Measurements from ENCODE around the gene MICAL3. TPM values are rescaled to one million over a fixed set of nuclear protein-coding genes. Genes with fewer than 3 reads are reported as not detected.

MICAL3 gene
- total RNA-seq, 1 donor from 2014 or later: 33.6 TPM

DNA sequence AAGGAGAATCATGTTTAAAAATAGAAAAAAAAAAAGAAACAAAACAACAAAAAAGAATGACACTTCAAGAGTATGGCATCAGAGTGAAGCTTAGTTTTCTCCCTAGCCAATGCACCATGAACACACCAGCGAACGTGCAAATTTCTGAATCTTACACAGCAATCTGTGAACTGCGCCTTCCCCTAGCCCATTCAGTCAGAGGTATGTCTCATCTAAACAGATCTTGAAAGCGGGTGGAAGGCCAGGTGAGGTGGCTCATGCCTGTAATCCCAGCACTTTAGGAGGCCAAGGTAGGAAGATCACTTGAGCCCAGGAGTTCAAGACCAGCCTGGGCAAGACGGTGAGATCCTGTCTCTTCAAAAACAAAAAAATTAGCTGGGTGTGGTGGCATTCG, 113.1 kb downstream of the MICAL3 start:
- no peaks in the 10 kb centered on the region for H3K27me3 ChIP-seq
- Mint-ChIP-seq H3K9me3 (no peaks in the 10 kb centered on the region), H3K4me1 (peaks cover 44% of the 10 kb centered on the region), H3K36me3 (peaks cover 4% of the 10 kb centered on the region), H3K4me3 (no peak overlapping the region), H3K27ac (peak overlapping the region; percentile 26), H3K27me3 (ENCODE audit: insufficient read depth, low read depth) (peaks cover 3% of the 10 kb centered on the region)
- no peak overlapping the region for H3K9ac ChIP-seq
- H3F3A ChIP-seq (ENCODE audit: low read depth): peaks cover 20% of the 10 kb centered on the region
- peaks cover 43% of the 10 kb centered on the region for H3K79me2 ChIP-seq (ENCODE audit: low read depth)
- peaks cover 76% of the 10 kb centered on the region for H4K20me1 ChIP-seq (ENCODE audit: low read depth)
- no peak overlapping the region for H3K4me3 ChIP-seq
- no peaks in the 10 kb centered on the region for H3K36me3 ChIP-seq
- no peak overlapping the region for H2AFZ ChIP-seq (replicated peaks)
- TF ChIP-seq, protein P1, sequence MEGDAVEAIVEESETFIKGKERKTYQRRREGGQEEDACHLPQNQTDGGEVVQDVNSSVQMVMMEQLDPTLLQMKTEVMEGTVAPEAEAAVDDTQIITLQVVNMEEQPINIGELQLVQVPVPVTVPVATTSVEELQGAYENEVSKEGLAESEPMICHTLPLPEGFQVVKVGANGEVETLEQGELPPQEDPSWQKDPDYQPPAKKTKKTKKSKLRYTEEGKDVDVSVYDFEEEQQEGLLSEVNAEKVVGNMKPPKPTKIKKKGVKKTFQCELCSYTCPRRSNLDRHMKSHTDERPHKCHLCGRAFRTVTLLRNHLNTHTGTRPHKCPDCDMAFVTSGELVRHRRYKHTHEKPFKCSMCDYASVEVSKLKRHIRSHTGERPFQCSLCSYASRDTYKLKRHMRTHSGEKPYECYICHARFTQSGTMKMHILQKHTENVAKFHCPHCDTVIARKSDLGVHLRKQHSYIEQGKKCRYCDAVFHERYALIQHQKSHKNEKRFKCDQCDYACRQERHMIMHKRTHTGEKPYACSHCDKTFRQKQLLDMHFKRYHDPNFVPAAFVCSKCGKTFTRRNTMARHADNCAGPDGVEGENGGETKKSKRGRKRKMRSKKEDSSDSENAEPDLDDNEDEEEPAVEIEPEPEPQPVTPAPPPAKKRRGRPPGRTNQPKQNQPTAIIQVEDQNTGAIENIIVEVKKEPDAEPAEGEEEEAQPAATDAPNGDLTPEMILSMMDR (IDR thresholded peaks at IDR 0.05): no peak
- TF ChIP-seq EZH2phosphoT487 (IDR thresholded peaks at IDR 0.05) (no peak), EZH2 (IDR thresholded peaks at IDR 0.05) (no peak)
- H3K4me2 ChIP-seq: peak overlapping the region; percentile 43
- no peaks in the 10 kb centered on the region for H3K9me3 ChIP-seq (ENCODE audit: low read depth)
- no peak overlapping the region for H3K27ac ChIP-seq
- peaks cover 26% of the 10 kb centered on the region for H3K4me1 ChIP-seq
- DNase-seq (ENCODE audit: low spot score): no peak

DNA sequence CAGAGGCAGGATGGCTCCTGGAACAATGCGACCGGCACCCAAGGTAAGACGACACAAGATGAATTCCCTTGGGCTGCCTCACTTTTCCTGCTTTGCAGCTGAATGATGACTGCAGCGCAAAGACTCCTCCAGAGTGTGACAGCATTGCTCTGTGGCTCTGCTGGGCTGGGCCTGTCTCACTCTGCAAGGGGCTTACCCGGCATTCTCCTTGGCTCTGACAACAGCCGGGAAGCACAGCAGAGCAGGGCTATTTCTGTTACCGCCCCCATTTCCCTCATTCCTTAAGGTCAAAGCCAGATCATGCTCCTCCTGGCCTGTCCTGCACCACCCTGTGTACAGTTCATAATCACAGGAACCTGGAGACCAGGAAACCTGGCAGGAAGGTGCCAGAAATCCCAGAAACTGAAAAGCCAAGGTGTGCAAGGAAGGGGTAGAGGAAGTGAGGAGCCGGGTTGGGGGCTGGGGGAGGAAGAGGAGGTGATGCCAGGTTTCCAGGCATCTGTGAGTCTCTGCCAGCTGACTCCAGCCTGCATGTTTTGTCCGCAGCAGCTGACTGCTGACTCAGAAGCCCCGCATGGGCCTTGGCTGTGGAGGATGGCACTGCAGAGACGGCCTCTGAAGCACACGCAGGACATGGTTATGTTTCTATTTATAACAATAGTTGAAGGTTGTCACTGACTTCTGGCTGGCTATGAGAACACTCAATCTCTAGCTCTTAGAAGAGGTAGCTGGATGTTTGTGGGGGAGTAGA, 113.6 kb downstream of the MICAL3 start:
- Histone ChIP-seq H2AFZ (replicated peaks) (no peak overlapping the region), H3K4me1 (peaks cover 26% of the 10 kb centered on the region), H3K9ac (no peak overlapping the region), H3K4me3 (no peak overlapping the region), H3K36me3 (no peaks in the 10 kb centered on the region), H3K9me3 (ENCODE audit: low read depth) (no peaks in the 10 kb centered on the region), H3K4me2 (peak overlapping the region; percentile 43), H3K27me3 (no peaks in the 10 kb centered on the region), H3K79me2 (ENCODE audit: low read depth) (peaks cover 43% of the 10 kb centered on the region), H3K27ac (no peak overlapping the region), H4K20me1 (ENCODE audit: low read depth) (peaks cover 72% of the 10 kb centered on the region), H3F3A (ENCODE audit: low read depth) (peaks cover 20% of the 10 kb centered on the region)
- Mint-ChIP-seq H3K4me1 (peaks cover 44% of the 10 kb centered on the region), H3K27me3 (ENCODE audit: insufficient read depth, low read depth) (peaks cover 3% of the 10 kb centered on the region), H3K36me3 (peaks cover 8% of the 10 kb centered on the region), H3K4me3 (no peak overlapping the region), H3K27ac (peak overlapping the region; percentile 26), H3K9me3 (no peaks in the 10 kb centered on the region)
- peak; percentile 71 for DNase-seq (ENCODE audit: low spot score)
- TF ChIP-seq, protein P1 (IDR thresholded peaks at IDR 0.05): peak; percentile 34
- TF ChIP-seq EZH2phosphoT487 (IDR thresholded peaks at IDR 0.05): no peak
- TF ChIP-seq EZH2 (IDR thresholded peaks at IDR 0.05): no peak

DNA sequence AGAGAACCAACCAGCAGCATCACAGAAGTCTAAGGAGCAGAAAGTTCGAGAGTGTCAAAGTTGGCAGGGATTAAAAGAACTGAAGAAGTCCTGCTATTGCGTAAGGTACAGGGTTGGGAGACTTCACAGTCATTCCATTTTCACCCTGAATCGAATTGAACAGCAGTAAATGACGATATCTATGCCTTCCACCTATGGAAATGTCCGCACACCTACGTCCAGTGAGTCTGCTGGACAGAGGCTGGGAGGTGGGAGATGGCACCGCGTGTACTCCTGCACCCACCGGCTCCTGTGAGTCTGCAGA, 116.7 kb downstream of the MICAL3 start:
- no peak overlapping the region for H3K9ac ChIP-seq
- H3K27me3 ChIP-seq: peaks cover 18% of the 10 kb centered on the region
- H3K4me2 ChIP-seq: no peak overlapping the region
- no peak overlapping the region for H2AFZ ChIP-seq (replicated peaks)
- Mint-ChIP-seq H3K9me3 (no peaks in the 10 kb centered on the region), H3K4me3 (no peak overlapping the region), H3K27me3 (ENCODE audit: insufficient read depth, low read depth) (peaks cover 2% of the 10 kb centered on the region), H3K36me3 (peaks cover 17% of the 10 kb centered on the region), H3K4me1 (peaks cover 51% of the 10 kb centered on the region), H3K27ac (no peak overlapping the region)
- no peaks in the 10 kb centered on the region for H3K36me3 ChIP-seq
- peaks cover 39% of the 10 kb centered on the region for H3F3A ChIP-seq (ENCODE audit: low read depth)
- H3K4me1 ChIP-seq: peaks cover 35% of the 10 kb centered on the region
- no peak overlapping the region for H3K4me3 ChIP-seq
- H3K9me3 ChIP-seq (ENCODE audit: low read depth): no peaks in the 10 kb centered on the region
- peaks cover 36% of the 10 kb centered on the region for H3K79me2 ChIP-seq (ENCODE audit: low read depth)
- TF ChIP-seq EZH2phosphoT487 (IDR thresholded peaks at IDR 0.05) (no peak), EZH2 (IDR thresholded peaks at IDR 0.05) (no peak)
- TF ChIP-seq, protein P1 (IDR thresholded peaks at IDR 0.05): no peak
- no peak for DNase-seq (ENCODE audit: low spot score)
- peaks cover 72% of the 10 kb centered on the region for H4K20me1 ChIP-seq (ENCODE audit: low read depth)
- H3K27ac ChIP-seq: no peak overlapping the region

Data from neural progenitor cell (in vitro differentiated cells).